GM12875 (cell line): ENCODE results near the gene C10orf105.

ENCODE experiments used
- H3K4me3 ChIP-seq: one replicate; pipeline ENCODE4 v1.5.1; 2011; ENCODE audit warnings: low read depth, low read length, control low read depth
- CTCF ChIP-seq: IDR thresholded peaks from 2 replicates; pipeline ENCODE4 v1.5.1; 2011; ENCODE audit warnings: low read depth, mild to moderate bottlenecking, control low read depth, inconsistent platforms, low read length, moderate library complexity, borderline replicate concordance; ENCODE audit not compliant: insufficient read depth

C10orf105 gene

GRCh38 chr10:71720288-71720687 lies 710 bp upstream of the C10orf105 start:
- no peak overlapping the region for H3K4me3 ChIP-seq
- TF ChIP-seq CTCF = no peak

- no peak overlapping the region for H3K4me3 ChIP-seq
- no peak for TF ChIP-seq CTCF
Measured at GRCh38 chr10:71719042-71719441, 536 bp downstream of the C10orf105 start.

GRCh38 chr10:71718165-71718698 lies 1.3 kb downstream of the C10orf105 start:
- H3K4me3 ChIP-seq = no peak overlapping the region
- no peak for TF ChIP-seq CTCF

- no peak for TF ChIP-seq CTCF
- H3K4me3 ChIP-seq = no peak overlapping the region
Measured at GRCh38 chr10:71717551-71717951, 2.0 kb downstream of the C10orf105 start.

GRCh38 chr10:71717056-71717455 lies 2.5 kb downstream of the C10orf105 start:
- TF ChIP-seq CTCF = no peak
- H3K4me3 ChIP-seq = no peak overlapping the region

GRCh38 chr10:71716426-71716825 lies 3.2 kb downstream of the C10orf105 start:
- no peak overlapping the region for H3K4me3 ChIP-seq
- no peak for TF ChIP-seq CTCF

- no peak for TF ChIP-seq CTCF
- no peak overlapping the region for H3K4me3 ChIP-seq
Measured at GRCh38 chr10:71715860-71716259, 3.7 kb downstream of the C10orf105 start.
